GM13977 (cell line): Measurements from ENCODE around the gene TMEM270.
A peak's percentile ranks its signal among the peaks of the same experiment; 100 is the strongest.

Experiments
- DNase-seq: peaks from one replicate; pipeline ENCODE4 v3.0.0; 2012; ENCODE audit warnings: low spot score
- in situ Hi-C: fragments of 300-500 bp; cut with MboI; formaldehyde crosslinking; loops from one replicate; pipeline ENCODE4 v1.12.0; 2022; ENCODE audit warnings: low sequenced_read_pairs, low pct_unique_long_range_greater_than_20kb, mixed read lengths, inconsistent platforms; ENCODE audit not compliant: unreplicated experiment
- TF ChIP-seq, protein P1 (sequence below): IDR thresholded peaks from 2 replicates; pipeline ENCODE4 v1.5.1; 2012; ENCODE audit warnings: mild to moderate bottlenecking, control low read depth; ENCODE audit not compliant: insufficient read depth; ENCODE audit errors: extremely low read depth, missing control alignments

The TMEM270 gene

DNA sequence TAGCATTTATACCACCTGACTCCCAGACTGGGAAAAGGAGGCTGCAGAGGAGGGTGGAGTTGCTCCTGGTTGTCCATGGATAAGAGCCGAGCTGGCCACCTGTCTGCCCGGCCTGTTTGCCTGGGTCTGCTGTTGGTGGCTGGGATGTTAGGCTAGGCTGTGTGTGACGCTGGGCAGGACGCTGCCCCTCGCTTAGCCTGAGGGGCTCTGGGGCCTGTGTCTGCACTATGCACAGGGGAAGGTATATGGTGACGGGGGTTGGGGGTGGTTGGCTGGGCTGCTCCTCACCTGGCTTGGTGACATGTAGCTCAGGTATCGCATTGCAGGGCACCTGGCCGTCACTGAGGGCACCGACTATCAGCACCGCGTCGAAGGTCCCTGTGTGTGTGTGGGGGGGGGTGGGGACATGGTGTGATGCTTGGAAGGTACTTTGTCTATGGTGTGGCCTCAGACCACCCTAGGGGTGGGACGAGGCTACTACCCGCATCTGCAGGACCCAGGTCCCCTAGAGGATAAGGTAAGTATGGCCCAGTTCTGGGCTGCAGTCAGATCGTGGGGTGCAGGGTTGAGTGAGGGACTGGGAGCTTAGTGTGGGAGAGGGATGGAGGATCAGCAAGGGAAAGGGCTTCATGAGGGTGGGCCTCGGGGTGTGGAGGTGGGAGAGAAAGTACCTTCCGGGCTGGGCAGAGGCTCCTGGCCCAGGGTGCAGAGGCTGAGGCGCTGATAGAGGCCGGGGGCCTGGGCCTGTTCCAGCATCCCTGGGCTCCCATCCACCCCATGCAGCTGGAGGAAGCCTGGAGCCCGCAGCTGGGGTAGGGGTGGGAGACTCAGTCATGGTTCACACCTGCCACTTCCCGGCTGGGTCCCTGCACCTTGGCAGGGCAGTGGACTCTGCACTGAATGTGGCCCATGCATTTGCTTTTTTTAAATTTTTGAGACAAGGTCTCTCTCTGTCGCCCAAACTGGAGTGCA, 20.9 kb upstream of the TMEM270 start:
- DNase-seq = no peak
- TF ChIP-seq, protein P1, sequence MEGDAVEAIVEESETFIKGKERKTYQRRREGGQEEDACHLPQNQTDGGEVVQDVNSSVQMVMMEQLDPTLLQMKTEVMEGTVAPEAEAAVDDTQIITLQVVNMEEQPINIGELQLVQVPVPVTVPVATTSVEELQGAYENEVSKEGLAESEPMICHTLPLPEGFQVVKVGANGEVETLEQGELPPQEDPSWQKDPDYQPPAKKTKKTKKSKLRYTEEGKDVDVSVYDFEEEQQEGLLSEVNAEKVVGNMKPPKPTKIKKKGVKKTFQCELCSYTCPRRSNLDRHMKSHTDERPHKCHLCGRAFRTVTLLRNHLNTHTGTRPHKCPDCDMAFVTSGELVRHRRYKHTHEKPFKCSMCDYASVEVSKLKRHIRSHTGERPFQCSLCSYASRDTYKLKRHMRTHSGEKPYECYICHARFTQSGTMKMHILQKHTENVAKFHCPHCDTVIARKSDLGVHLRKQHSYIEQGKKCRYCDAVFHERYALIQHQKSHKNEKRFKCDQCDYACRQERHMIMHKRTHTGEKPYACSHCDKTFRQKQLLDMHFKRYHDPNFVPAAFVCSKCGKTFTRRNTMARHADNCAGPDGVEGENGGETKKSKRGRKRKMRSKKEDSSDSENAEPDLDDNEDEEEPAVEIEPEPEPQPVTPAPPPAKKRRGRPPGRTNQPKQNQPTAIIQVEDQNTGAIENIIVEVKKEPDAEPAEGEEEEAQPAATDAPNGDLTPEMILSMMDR = no peak
- in situ Hi-C loops = no loop called here

DNA sequence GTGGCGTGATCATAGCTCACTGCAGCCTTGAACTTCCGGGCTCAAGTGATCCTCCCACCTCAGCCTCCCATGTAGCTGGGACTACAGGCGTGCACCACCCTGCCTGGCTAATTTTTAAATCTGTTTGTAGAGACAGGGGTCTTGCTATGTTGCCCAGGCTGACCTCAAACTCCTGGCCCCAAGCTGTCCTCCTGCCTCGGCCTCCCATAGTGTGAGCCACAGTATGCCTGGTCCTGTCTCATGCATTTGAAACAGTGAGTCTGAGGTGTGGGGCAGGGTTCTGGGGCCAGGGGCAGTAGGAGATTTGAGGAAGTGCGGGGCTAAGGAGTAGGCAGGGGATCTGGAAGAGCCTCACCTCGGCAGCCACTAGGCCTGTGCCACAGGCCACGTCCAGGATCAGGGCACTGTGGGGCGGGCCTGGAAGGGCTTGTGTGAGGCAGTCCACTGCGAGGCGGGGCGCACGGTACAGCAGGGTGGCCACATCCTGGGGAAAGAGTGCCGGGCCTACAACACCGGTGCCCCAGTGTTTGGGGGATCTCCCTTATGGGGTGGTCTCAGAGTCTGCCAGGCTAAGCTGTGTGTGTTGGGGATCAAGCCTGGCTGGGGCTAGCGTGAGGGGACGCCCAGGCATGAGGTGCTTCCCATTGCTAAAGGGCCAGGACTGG, 20.1 kb upstream of the TMEM270 start:
- DNase-seq = no peak
- in situ Hi-C loops = no loop called here
- TF ChIP-seq, protein P1 = no peak

DNA sequence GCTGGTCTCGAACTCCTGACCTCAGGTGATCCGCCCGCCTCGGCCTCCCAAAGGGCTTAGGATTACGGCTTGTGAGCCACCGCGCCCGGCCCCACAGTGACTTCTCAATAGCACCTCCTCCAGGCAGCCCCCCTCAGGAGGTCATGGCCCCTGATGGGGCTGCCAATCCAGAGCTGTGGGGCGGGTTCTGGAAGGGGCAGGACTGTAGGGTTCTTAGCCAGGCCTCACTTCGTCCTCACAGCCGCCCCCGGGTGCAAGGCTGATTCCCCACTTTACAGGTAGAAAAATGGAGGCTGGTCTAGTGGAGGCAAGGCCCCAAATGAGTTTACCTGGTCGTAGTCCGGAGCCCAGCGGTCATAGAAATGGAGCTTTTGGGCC, 19.3 kb upstream of the TMEM270 start:
- no peak for DNase-seq
- TF ChIP-seq, protein P1 = no peak
- in situ Hi-C loops = no loop called here

DNA sequence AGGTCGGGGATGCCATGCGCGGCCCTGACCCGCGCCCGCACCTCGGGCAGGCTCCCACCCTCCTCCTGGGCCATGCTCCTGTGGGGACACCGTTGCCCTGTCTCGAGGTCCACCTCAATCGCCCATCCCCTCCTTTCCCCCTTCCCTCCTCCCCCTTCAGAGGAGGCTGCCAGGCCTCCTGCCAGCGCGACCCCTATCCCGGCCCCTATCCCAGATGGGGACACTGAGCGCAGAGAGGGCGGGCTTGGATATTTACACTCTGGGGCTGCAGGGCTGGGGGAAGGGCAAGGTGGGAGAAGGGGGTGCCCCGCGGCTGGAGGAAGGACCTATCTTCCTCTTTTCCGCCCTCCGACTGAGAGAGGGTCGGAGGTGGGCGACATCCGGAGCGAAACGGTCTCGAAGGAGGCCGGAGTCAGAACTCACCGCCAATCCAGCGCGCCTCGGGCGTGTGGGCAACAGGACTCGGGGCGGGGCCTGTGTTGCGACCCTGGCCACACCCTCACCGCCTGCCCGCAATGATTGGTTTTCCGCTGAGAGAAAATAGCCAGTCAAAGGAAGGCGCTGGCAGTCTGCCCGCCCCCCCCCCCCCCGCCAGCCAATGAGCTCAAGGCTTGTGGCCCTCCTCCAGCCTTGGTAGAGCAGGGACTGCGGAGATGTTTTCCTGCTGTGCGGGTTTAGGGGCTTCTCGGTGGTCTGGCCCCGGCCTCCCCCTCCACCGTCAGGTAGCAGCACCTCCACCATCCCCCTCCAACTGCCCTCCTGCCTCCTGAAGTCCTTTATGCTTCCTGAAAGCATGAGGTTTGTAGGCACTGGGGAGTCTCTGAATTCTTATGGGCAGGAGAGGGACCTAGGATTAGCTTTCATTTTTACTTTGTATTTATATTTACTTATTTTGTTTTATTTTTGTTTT, 18.6 kb upstream of the TMEM270 start, which contains the start of gene METTL27:
Gene METTL27 (minus strand): TSS at position 450 of the 910 bp plus-strand sequence. CDS start 376 bp downstream, at position 74.
- in situ Hi-C loops = no loop called here
- TF ChIP-seq, protein P1 = no peak
- peak; percentile 99 for DNase-seq

DNA sequence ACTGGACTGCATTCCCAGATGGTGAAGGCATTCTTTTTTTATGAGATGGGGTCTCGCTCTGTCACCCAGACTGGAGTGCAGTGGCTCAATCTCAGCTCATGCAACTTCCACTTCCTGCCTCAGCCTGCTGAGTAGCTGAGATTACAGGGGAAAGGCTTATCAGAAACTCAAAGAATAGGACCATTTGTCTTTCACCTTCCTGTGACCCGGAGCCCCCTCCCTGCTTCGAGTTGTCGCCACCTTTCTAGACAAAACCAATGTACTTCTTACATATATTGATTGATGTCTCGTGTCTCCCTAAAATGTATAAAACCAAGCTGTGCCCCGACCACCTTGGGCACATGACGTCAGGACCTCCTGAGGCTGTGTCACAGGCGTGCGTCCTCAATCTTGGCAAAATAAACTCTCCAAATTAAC, 16.8 kb upstream of the TMEM270 start:
- no peak for DNase-seq
- TF ChIP-seq, protein P1 = no peak
- in situ Hi-C loops = no loop called here
